Lower leg skin (tissue), 3 donors: ENCODE results near the gene CHD5.

ENCODE experiments used
- CTCF ChIP-seq, 3 donors: fragments of 450-650 bp; IDR thresholded peaks; one replicate each; pipeline ENCODE4 v1.5.1; 2016; ENCODE audit warnings: antibody characterized with exemption in 3 of 3, mild to moderate bottlenecking in 3 of 3, moderate library complexity in 2 of 3
- POLR2A ChIP-seq, 2 donors: fragments of 450-650 bp; IDR thresholded peaks; one replicate each; pipeline ENCODE4 v1.6.1; 2016 to 2017; ENCODE audit warnings: antibody characterized with exemption in 2 of 2, mild to moderate bottlenecking in 1 of 2, moderate library complexity in 1 of 2

GRCh38 chr1:6073480-6074053 is 106.6 kb downstream of the CHD5 start:
- TF ChIP-seq POLR2A (IDR thresholded peaks at IDR 0.05) (no peak), CTCF (IDR thresholded peaks at IDR 0.05) (no peak)
